Ascending aorta (tissue), 2 donors: ENCODE data around the gene OR2A25. TPM values are rescaled to one million over a fixed set of nuclear protein-coding genes. Genes with fewer than 3 reads are reported as not detected.

Source experiments
- DNase-seq, 2 donors: peaks; one replicate each; pipeline ENCODE4 v3.0.0-alpha.2; 2019; ENCODE audit warnings: low spot score in 2 of 2
- H3K27ac ChIP-seq, 2 donors: fragments of 200-600 bp; sonication (generic); one replicate each; pipeline ENCODE4 v1.5.1; 2016 to 2017; ENCODE audit warnings: mild to moderate bottlenecking in 1 of 2
- H3K27me3 ChIP-seq: fragments of 200-600 bp; sonication (generic); one replicate; pipeline ENCODE4 v1.5.1; 2017
- H3K36me3 ChIP-seq, 2 donors: fragments of 200-600 bp; sonication (generic); one replicate each; pipeline ENCODE4 v1.5.1; 2016
- H3K4me1 ChIP-seq, 2 donors: fragments of 200-600 bp; sonication (generic); one replicate each; pipeline ENCODE4 v1.5.1; 2016 to 2017; ENCODE audit warnings: mild to moderate bottlenecking in 1 of 2
- H3K4me3 ChIP-seq, 2 donors: fragments of 200-600 bp; sonication (generic); one replicate each; pipeline ENCODE4 v1.5.1; 2016 to 2017; ENCODE audit warnings: mild to moderate bottlenecking in 1 of 2
- H3K9me3 ChIP-seq, 2 donors: fragments of 200-600 bp; sonication (generic); one replicate each; pipeline ENCODE4 v1.5.1; 2016
- CTCF ChIP-seq, 3 experiments: fragments of 200-600 bp in 2 of 3; fragments of 450-650 bp in 1 of 3; sonication (generic) in 2 of 3; IDR thresholded peaks; one replicate each; pipeline ENCODE4 v1.5.1; 2016 to 2019; ENCODE audit warnings: antibody characterized with exemption in 3 of 3, mild to moderate bottlenecking in 1 of 3, moderate library complexity in 1 of 3
- intact Hi-C: fragments of 100-400 bp; cut with DNase I; formaldehyde crosslinking; loops from one replicate; pipeline ENCODE4 v1.15.1; 2023
- total RNA-seq: library from RNA; depleted of rRNA; stranded (reverse); fragments of >200 nt; gene quantifications from one replicate; pipeline ENCODE4 v1.1.0, GENCODE V29; 2016

Gene OR2A25
- total RNA-seq, 1 donor from 2014 or later: not detected

- DNase-seq: no peak
- intact Hi-C loops: no loop called here
- Histone ChIP-seq H3K9me3 (no peaks in the 10 kb centered on the region), H3K4me3 (no peak overlapping the region), H3K27ac (no peak overlapping the region), H3K27me3 (no peaks in the 10 kb centered on the region), H3K4me1 (no peaks in the 10 kb centered on the region), H3K36me3 (no peaks in the 10 kb centered on the region)
- TF ChIP-seq CTCF (IDR thresholded peaks at IDR 0.05): no peak
Observed at GRCh38 chr7:144113651-144114050, 44.0 kb downstream of the OR2A25 start.

- no peak for TF ChIP-seq CTCF (IDR thresholded peaks at IDR 0.05)
- no peaks in the 10 kb centered on the region for H3K36me3 ChIP-seq
- intact Hi-C loops: no loop called here
Observed at GRCh38 chr7:144118341-144118740, 48.7 kb downstream of the OR2A25 start.

GRCh38 chr7:144122876-144123275 lies 53.3 kb downstream of the OR2A25 start, which contains the start of gene OR2A14:
TSS of gene OR2A14 (plus strand) at chr7:144123176. CDS start at chr7:144129113, 5,937 bp downstream.
- Histone ChIP-seq H3K4me3 (no peak within 1 kb of the TSS), H3K9me3 (no peaks in the 10 kb centered on the region), H3K27ac (no peak within 1 kb of the TSS), H3K27me3 (no peaks in the 10 kb centered on the region), H3K36me3 (no peaks in the 10 kb centered on the region), H3K4me1 (no peaks in the 10 kb centered on the region)
- no peak for DNase-seq
- no peak for TF ChIP-seq CTCF (IDR thresholded peaks at IDR 0.05)
- intact Hi-C loops: no loop called here

More at GRCh38 chr7:144118341-144118740, 48.7 kb downstream of the OR2A25 start:
- Histone ChIP-seq H3K4me3 (no peak overlapping the region), H3K27me3 (no peaks in the 10 kb centered on the region), H3K4me1 (no peaks in the 10 kb centered on the region), H3K27ac (no peak overlapping the region), H3K9me3 (no peaks in the 10 kb centered on the region)
- DNase-seq: no peak

Other genes starting within 250 kb of the OR2A25 start
- 30.9 TPM for gene TCAF1, start 167.6 kb upstream of the OR2A25 start, total RNA-seq
- not detected for gene OR2F2, start 134.6 kb upstream of the OR2A25 start, total RNA-seq
- gene OR2F1, start 115.0 kb upstream of the OR2A25 start, total RNA-seq: not detected
- not detected for gene OR6B1, start 69.5 kb upstream of the OR2A25 start, total RNA-seq
- gene OR2A5, start 20.9 kb upstream of the OR2A25 start, total RNA-seq: not detected
- gene OR2A12, start 16.5 kb downstream of the OR2A25 start, total RNA-seq: not detected
- not detected for gene OR2A2, start 39.8 kb downstream of the OR2A25 start, total RNA-seq
- gene OR2A14, start 53.4 kb downstream of the OR2A25 start, total RNA-seq: not detected
- gene CTAGE4, start 113.7 kb downstream of the OR2A25 start, total RNA-seq: not detected
- 0.75 TPM for gene ARHGEF35, start 126.0 kb downstream of the OR2A25 start, total RNA-seq
- gene OR2A42, start 169.8 kb downstream of the OR2A25 start, total RNA-seq: not detected
- 4.9 TPM for gene OR2A7, start 195.0 kb downstream of the OR2A25 start, total RNA-seq
- gene CTAGE8, start 199.5 kb downstream of the OR2A25 start, total RNA-seq: not detected
- gene OR2A1, start 242.6 kb downstream of the OR2A25 start, total RNA-seq: not detected